Right ventricle myocardium inferior (tissue), 1 donor: ENCODE results near the gene CFAP97D1. TPM values are rescaled to one million over a fixed set of nuclear protein-coding genes. Genes with fewer than 3 reads are reported as not detected.

ENCODE experiments used
- ATAC-seq: fragments of 200-7000 bp; cut with Tn5 transposase; one replicate; pipeline ENCODE4 v1.9.1; 2020; ENCODE audit warnings: mild to moderate bottlenecking, moderate library complexity
- DNase-seq: peaks from one replicate; pipeline ENCODE4 v3.0.0; 2021; ENCODE audit errors: missing footprints
- intact Hi-C: fragments of 100-400 bp; cut with DNase I; formaldehyde crosslinking; loops from one replicate; pipeline ENCODE4 v1.11.0; 2022
- long read RNA-seq: library from polyadenylated mRNA; unstranded; transcript quantifications from one replicate; pipeline ENCODE4 v2.0.0, GENCODE V29; 2021
- total RNA-seq: library from RNA; stranded (reverse); fragmentation: NEBNext Ultra II Directional; extraction: Animal tissue kit (Norgen Biotek cat#: 25700); gene quantifications from one replicate; pipeline ENCODE4 v1.2.1, GENCODE V29; 2021
- donor health status: DM: no; HTN: yes; CAD: no; lungs with severe emphysema.

CFAP97D1 gene
- total RNA-seq = not detected
- long read RNA-seq = 0 reads

DNA sequence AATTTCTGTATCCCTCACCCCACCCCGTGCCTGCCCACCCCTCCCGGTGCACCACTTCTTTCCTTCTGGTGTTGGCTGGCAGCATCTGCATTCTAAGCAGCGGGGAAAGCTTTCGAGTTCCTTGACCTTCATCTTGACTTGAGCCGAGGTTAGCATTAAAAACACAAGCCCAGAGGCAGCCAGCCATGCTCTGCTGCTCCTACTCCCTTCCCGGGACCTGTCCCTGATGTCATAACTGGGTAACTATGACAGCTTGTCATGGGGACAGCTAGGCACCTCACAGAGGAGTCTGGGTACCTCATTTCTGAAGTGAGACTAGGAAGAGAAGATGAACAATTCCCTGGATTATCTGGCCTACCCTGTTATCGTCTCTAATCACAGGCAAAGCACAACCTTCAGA is at the start of gene CFAP97D1:
TSS of gene CFAP97D1 (plus strand) at position 301 of the 400 bp plus-strand sequence. CDS start at position 329, 28 bp downstream.
- ATAC-seq (no peak), DNase-seq (no peak)
- intact Hi-C loops = no loop called here

DNA sequence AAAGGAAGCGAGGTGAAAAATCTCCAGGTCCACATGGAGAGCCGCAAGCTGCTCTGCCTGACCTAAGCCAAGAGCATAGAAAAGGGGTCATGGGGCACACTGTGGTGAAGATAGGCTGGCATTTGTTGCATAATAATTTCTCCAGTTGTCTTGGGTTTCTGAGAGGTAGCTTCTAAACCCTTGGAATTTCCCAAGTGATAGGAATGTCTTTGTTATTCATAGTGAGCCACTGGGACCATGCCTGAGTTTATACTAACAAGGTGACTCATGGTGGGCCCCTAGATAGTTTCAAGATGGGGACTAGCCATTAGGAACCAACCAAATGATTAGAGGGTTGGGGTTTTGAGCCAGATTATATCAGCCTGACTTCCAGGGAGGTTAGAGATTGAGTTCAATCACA is 47.3 kb upstream of the CFAP97D1 start:
- intact Hi-C loops = no loop called here
- DNase-seq (no peak), ATAC-seq (no peak)

DNA sequence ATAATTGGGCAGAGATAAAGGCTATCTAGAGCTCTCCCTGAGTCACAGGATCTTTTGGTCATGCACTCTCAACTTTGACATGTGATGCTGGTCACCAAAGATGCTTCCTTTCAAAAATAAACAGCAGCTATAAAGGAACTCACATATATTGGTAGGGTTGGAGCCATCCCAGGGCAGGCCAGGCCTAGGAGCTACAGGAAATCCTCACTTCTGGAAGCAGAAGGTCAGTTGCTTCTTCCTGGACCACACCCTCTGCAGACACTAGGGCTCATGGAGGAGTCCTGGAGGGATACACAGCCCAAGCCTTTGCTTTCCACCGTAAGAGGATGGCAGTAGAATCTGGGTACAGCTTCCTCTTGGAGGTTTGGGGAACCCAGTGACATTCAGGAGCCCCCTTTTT is 46.3 kb upstream of the CFAP97D1 start:
- DNase-seq (no peak), ATAC-seq (no peak)
- intact Hi-C loops = no loop called here

DNA sequence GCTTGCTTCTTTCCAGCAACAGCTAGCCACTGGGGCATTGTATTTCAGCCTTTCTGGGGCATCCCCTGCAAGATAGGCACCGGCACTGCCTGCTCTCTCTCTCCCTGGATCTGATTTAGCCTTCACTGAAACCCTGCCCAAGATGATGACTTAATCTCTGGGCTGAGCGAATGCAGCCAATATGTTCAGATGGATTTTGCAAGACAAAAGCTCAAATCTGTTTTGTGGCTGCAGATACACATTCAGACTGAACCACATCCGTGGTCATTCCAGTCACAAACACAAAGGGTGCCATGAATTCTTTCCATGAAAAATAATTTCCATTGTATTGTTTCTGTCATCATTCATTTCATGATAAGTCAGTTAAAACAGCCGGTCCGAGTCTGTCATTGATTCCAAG is 45.9 kb upstream of the CFAP97D1 start:
- intact Hi-C loops = no loop called here
- peak; percentile 57 for ATAC-seq

DNA sequence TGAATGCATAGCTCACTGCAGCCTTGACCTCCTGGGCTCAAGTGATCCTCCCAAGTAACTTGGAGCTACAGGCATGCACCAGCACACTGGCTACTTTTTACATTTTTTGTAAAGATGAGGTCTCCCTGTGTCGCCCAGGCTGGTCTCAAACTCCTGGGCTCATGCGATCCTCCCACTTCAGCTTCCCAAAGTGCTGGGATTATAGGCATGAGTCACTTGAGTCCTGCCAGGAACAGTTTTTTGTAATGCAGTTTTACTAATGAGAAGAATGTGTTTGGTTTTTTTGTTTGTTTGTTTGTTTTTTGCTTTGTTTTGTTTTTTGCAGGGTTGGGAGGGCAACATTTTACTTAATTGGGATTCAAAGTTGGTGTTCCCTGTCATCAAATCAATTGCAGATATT is 43.8 kb upstream of the CFAP97D1 start:
- intact Hi-C loops = no loop called here
- DNase-seq (no peak), ATAC-seq (no peak)

More for the DNA sequence above, 45.9 kb upstream of the CFAP97D1 start:
- DNase-seq = no peak

DNA sequence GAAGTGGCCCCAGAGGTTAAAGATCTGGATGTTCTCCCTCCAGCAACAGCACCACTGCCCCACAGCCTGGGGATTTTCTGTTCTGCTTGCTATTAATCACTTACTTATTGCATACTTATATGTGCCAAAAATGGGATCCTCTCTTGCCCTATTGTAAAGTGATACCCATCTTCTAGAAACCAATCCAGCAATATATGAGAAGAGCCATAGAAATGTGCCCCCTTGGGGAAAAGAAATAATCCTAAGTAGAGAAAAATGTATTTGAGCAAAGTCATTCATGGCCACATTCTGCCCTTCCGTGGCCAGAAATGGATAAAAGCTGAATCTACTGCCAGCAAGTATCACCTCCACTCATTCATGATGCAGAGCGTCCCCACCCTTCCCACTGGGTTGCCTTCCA is 42.5 kb upstream of the CFAP97D1 start:
- no peak for DNase-seq
- intact Hi-C loops = no loop called here
- no peak for ATAC-seq

DNA sequence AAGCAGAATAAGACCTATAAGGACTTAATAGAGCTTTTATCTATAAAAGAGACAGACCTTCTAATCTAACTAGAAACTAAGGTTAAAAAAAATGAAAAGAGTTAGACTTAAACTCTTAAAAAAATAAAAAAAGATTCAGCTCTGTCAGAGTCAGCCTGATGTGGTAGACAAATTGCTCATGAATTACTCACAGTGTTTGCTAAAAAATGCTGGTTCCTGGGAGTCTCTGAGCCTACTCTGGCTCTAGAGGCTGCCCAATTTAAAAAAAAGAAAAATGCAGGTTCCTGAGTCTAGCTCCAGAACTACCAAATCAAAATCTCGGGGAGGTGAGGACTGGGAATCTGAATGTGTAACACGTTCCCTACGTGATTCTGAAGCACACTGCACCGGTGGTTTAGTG is 39.7 kb upstream of the CFAP97D1 start:
- ATAC-seq (no peak), DNase-seq (no peak)
- intact Hi-C loops = no loop called here

DNA sequence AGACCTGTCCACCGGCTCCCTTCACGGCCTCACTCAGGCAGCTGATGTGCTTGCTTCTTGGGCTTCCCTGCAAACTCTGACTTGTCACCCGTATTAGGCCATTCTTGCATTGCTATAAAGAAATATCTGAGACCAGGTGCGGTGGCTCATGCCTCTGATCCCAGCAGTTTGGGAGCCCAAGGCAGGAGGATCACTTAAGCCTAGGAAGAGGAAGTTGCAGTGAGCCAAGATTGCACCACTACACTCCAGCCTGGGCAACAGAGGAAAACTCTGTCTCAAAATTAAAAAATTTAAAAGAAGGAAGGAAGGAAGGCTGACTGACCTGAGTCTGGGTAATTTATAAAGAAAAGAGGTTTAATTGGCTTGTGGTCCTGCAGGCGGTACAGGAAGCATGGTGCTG is 38.6 kb upstream of the CFAP97D1 start:
- ATAC-seq (no peak), DNase-seq (no peak)
- intact Hi-C loops = no loop called here

DNA sequence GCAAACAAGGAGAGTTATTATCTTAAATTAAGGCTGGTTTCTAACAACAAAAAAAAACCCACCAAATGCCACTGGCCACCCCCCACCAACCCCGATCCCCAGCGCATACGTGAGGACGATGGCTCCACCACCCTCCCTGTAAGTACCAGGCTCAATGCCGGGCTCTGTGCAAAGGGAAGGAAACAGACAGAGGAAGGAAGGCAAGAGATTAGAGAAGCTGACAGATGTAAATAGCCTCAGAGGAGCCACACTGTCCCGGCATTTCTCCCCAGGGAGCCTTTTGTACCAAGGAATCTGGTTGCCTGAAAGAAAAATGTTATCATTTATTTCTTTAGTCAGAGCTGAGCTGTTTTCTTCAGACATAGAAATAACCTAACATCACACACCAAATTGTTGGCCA is 34.7 kb upstream of the CFAP97D1 start:
- DNase-seq (no peak), ATAC-seq (no peak)

DNA sequence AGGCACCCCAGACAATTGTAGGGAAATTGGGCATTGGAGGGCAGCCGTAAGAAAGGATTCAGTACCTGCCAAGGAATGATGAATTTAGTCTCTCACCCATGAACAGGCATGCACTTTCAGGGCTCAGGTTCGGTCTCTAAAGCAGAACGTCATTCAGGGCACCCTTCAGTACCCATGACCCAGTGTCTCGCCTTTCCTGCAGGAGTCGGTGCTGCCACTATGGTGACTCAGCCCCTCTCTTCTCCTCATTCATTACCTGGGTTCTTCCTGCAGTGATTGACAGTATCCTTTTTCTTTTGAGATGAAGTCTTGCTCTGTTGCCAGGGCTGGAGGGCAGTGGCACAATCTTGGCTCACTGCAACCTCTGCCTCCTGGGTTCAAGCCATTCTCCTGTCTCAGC is 30.1 kb upstream of the CFAP97D1 start:
- intact Hi-C loops = no loop called here

More for the DNA sequence above, 34.7 kb upstream of the CFAP97D1 start:
- intact Hi-C loops = no loop called here

DNA sequence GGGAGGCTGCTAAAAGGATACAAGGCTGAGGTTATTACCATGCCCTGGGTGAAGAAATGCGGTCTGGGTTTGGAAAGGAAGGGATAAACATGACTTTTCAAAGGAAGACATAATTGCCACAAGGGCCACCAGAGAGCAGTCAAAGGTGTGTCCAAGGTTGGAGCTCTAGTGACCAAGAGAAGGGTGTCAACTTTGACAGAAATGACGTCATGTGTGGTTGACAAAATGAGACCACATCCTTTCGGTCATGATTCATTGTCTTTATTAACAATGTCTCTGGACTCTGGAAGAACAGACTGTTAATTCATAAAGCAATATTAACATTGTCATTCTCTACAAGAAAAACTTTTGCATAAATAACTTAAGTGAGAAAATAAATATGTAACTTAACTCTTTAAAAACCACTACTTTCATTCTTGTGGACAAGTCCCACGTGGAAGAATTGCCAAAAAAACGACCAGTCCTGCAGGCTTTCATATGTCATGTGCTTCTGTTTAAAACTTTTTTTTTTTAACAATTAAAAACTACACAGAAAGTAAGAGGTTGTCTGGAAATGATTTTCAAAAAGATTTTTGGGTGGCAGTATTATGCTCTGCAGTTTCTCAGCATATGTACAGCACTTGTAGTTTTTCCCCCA is 26.6 kb upstream of the CFAP97D1 start:
- no peak for DNase-seq
- intact Hi-C loops = no loop called here
- no peak for ATAC-seq

More for the DNA sequence above, 30.1 kb upstream of the CFAP97D1 start:
- DNase-seq = no peak
- no peak for ATAC-seq

DNA sequence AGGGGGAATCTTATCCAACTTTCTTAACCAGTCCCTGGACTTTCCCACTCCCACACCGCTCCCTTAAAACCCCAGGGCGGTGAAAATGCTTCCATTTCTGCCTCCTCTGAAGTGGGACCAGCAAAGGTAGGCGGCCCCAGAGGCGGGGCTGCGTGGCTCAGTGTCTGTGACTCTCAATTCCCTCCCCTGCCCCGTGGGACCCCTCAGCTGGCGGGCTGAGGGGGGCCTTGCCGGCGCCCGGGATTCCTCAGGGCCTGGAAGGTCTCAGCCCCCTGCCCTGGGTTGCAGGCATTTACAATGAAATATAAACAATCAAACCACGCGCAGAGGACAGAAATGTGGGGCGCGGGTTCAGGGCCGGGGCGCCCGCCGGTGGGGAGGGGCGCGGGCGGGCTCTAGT is 25.3 kb upstream of the CFAP97D1 start:
- no peak for DNase-seq
- intact Hi-C loops = no loop called here
- ATAC-seq = no peak

DNA sequence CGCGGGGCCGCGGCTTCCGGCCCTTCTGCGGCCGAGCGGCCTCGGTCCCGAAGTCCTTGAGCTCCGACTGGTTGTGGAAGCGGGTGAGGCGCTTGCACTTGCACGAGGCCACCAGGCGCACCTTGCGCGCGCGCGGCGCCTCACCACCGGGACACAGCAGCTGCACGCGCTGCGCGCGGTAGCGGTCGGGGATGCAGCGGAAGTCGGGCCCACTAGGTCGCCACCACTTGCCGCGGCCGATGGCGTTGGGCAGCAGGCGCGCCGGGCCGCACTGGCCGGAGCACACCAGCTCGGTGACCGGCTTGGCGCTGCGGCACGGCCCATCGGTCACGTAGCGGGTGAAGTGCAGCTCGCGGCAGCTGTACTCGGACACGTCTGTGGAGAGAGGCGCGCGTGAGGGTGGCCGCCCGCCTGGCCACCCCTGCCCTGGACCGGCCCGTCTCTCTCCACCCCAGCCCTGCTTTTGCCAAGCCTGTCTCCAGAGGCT is 24.8 kb upstream of the CFAP97D1 start:
- intact Hi-C loops = no loop called here
- peak; percentile 72 for DNase-seq
- no peak for ATAC-seq

DNA sequence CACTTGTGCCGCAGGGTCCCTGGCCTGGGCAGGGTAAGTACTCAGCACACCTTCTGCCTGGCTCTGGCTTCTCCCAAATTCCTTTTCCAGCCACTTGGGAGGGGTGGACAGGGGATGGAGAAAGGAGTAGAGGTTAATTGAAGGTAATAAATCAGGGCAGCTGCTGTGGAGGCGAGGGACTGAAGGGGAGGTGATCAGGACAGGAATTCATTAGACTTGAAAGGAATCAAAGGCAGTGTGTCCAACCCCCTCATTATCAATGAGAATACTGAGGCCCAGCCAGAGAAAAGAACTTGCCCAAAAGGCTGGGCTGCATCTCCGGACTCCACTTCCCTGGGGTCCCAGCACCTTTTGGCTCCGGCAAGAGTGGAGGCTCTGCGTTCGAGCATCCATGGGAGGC is 24.0 kb upstream of the CFAP97D1 start:
- intact Hi-C loops = no loop called here
- no peak for DNase-seq
- no peak for ATAC-seq

DNA sequence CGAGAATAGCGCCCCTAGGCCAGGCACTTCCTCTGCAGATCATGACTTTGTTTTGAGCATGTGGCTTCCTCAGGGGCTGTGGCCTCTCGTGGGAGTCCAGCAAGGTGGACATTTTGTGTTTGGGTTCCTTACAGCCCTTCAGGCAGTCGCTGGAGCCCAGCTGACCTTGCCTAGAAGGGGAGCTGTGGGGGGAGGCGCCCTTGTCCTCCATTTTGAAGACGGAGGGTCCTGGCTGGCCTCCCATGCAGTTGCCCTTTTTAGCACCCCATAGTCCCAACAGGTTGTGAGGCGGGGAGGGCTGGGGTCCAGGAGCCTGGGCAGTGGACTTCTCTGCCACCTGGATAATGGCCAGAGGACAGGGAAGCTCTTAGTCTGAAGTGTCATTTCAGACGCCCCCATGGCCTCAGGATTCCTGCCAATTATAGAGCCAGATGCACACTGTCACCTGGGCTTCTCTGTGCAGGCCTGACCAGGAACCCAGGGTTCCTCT is 23.0 kb upstream of the CFAP97D1 start:
- DNase-seq (no peak), ATAC-seq (no peak)
- intact Hi-C loops = no loop called here

DNA sequence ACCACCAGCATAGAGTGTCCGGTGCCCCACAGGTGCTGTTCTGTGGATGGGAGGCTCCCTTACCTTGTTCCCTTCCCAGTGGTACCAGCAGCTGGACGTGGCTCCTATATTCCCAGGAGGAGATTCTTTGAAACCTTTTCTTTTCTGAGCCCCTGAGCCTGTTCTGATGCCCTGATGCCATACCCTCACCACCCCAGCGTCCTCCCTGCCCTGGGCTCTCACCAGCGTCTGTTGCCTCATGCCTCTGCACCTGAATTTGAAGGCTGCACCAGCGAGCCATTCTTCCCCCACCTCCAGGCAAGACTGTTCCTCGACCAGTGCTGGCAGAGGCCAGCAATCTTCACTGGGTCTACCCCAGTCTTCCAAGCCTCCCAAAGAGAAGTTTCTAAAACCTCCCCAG is 22.1 kb upstream of the CFAP97D1 start:
- ATAC-seq (no peak), DNase-seq (no peak)
- intact Hi-C loops = no loop called here

DNA sequence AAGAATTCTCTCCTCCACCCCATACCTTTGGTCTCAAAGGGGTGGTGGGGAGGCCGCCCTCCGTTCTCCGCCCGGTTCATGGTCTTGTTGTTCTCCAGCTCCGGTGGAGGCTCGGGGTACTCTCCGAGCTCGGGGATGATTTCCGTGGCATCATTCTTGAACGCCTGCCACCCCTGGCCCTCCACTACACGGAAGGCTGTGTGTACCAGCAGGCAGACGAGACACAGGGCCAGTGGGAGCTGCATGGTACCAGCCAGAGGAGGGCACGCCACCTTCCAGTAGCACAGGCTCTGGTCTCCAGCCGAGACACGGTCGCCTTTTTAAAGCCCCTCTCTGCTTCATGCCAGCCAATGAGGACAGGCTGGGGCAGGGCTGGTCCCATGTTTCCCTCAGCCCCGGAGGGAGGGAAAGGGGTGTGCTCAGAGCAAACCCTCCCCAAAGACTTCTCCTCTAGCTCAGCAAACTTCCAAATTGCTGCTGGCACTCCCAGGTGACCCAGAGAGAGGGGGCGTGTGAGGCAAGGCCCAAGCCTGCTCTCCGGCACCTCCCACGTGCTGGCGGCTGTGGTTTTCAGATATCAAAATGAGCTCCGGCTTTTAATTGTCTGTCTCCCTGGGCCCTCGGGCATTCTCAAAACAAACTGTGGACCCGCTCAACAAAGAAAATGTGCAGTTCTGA is 21.6 kb upstream of the CFAP97D1 start, which contains the start of gene SOST:
TSS of gene SOST (minus strand) at position 295 of the 678 bp plus-strand sequence. CDS start at position 245, 50 bp downstream.
- no peak for ATAC-seq
- intact Hi-C loops = no loop called here
- DNase-seq = no peak

DNA sequence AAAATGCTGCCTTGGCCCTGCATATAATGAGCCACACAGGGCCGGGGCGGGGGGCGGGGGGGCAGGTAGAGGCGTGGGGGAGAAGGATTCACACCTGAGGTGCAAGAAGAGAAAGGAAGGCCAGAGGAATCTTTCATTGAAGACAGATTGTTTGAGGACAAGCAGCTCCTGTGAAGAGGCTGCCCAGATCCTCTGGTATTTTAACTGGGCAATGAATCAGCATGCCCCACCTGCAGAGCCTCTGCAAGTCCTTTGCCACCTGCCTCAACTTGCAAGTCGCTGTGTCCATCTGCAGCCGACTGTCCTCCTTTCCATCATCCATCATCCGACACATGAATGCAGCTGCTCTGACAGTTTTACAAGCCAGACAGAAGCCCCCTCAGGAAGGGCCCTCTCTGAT is 20.4 kb upstream of the CFAP97D1 start:
- DNase-seq = no peak
- intact Hi-C loops = loop anchor here (1.0 to 5.0 kb wide), 2 partner anchors 66 to 183 kb away; no protein-coding TSS in a partner anchor

DNA sequence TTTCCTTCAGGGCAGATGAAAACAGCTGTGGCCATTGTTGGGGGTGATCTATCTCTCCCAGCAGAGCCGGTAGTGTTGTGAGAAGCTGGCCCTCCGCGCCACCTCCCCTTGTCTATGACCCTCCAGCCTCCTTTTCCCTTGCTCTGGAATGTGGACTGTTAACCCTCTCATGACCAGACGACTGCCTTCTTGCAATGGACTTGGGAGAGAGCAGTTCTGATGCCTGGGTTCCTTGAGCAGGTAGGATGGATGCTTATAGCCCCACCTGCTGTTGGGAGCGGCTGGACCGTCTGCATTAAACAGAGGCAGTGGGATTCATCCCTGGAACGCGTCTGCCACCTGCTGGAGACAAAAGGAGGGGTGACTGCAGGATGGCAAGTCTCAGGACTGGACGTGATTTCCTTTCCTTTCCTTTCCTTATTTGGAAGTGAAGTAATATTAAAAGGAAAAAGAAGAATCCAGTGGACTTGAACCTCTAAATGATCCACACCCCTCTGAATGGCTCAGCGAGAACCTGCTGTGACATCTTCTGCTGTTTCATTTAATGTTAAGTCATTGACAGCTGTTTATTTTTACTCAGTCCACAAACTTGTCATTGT is 19.9 kb upstream of the CFAP97D1 start:
- ATAC-seq = peak; percentile 90
- DNase-seq = peak; percentile 93
- intact Hi-C loops = loop anchor here (1.0 to 5.0 kb wide), 2 partner anchors 66 to 183 kb away; no protein-coding TSS in a partner anchor

More for the DNA sequence above, 20.4 kb upstream of the CFAP97D1 start:
- ATAC-seq = no peak
